SHP77 treated with DMSO at 0.1 percent for 48 hours (cell line): Measurements from ENCODE around the gene NNAT.

Source experiments
- DNase-seq: peaks from one replicate; lab custom pipeline; 2025; lab: John Stamatoyannopoulos, UW

NNAT gene

GRCh38 chr20:37566590-37567330 is 45.7 kb downstream of the NNAT start:
- DNase-seq, result no peak

GRCh38 chr20:37567331-37567665 is 46.2 kb downstream of the NNAT start:
- DNase-seq, result no peak

GRCh38 chr20:37567671-37568588 is 46.9 kb downstream of the NNAT start:
- no peak for DNase-seq

GRCh38 chr20:37570419-37570818 is 49.4 kb downstream of the NNAT start:
- DNase-seq, result no peak

GRCh38 chr20:37571033-37571432 is 50.0 kb downstream of the NNAT start:
- DNase-seq, result no peak
